Activated CD8-positive, alpha-beta memory T cell treated with anti-CD3 and anti-CD28 coated beads for 48 hours (primary cell): Measurements from ENCODE around the gene SLFN12L.
A peak's percentile ranks its signal among the peaks of the same experiment; 100 is the strongest.
"Not testable (repeated sequence)": the region's sequence is repeated elsewhere in the genome, so short reads cannot be mapped to it uniquely, and the experiment has no call there.

Source experiments
- DNase-seq, 3 experiments: peaks; one replicate each; pipeline ENCODE4 v3.0.0-alpha.2; 2020; ENCODE audit warnings: low read depth in 2 of 3, low spot score in 2 of 3

SLFN12L gene

DNA sequence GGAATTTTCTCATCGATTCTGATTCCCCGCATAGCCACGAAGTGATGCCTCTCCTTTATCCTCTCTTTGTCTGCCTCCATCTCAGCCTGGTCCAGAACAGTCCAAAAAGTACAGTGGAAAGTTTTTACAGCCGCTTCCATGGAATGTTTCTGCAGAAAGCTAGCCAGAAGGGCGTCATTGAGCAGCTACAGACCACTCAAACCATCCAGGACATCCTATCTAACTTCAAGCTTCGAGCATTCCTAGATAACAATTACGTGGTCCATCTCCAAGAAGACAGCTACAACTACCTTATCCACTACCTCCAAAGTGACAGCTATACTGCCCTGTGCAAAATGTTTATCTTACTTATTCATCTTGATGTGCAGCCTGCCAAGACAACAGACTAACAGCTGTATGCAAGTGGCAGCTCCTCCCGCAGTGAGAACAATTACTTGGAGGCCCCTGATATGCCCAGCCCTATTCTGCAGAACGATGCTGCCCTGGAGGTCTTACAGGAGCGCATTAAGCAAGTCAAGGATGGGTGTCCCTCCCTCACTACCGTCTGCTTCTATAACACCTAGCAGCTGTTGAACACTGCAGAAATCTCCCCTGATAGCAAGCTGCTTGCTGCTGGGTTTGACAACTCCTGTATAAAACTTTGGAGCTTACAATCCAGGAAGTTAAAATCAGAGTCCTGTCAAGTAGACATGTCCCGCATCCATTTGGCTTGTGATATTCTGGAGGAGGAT is 38.9 kb downstream of the SLFN12L start:
- no peak for DNase-seq

DNA sequence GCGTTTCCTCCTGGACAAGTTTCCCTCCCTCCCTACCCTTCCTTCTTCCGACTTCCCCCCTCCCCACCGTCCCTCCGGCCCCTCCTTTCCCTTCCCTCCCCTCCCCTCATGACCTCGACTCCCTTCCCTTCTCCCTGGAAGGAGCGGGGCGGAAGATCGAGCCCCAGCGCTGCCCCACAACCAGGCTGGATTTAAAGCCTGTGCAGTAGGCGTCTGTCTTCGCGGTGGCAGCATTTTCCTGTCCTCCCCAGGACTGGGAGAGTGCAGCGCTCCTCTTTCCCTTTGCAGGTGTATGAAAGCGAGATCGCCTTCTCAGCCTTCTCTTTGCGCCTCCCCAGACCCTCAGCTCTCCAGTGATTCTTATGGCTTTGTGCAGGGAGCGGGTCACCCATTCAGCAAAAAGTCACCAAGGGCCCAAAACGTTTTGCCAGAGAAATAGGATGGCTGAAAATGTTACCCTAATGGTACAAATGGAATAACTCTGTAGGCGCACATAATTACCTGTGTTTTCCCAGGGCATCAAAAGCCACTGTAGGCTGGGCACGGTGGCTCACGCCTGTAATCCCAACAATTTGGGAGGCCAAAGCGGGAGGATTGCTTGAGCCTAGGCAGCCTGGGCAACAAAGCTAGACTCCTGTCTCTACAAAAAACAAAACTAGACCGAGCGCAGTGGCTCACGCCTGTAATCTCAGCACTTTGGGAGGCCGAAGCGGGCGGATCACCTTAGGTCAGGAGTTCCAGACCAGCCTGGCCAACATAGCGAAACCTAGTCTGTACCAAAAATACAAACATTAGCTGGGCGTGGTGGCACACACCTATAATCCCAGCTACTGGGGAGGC is 40.8 kb downstream of the SLFN12L start:
- DNase-seq, result no peak

DNA sequence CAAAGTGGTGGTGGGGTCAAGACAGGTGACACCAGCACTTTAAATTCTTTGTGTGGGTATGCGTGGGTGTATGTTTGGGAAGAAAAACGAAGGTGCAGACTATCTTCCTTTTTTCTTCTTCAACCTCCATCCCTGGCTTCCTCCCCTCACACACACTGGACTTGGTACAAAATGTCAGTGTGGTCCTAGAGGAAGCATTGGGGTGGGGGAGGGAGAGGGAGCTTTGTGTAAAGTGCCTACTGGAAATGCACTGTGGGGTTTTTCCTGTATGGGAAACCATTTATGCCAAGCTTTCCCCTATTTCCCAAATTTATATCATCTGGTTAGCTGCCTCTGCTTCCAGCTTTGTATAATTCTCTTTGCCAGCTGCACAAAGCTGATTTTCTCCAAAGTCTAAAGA is 44.4 kb downstream of the SLFN12L start:
- no peak for DNase-seq

DNA sequence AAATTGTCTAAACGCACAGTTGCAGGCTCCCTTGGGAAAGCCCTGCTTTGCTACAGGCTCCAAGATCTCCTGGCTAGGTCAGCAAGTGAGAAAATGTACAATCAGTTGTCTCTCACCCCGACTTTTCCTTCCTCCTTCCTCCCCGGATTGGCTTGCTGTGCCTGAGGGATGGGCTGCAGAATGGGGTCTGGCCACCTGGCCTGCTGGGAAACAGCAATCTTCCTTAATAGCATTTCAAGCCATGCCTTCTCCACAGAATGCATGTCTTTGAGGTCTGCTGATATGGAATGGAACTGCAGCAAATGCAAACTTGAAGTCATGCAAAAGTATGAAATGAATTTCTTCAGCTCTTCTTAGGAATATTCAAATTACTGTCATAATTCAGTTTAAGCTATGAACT is 46.1 kb downstream of the SLFN12L start:
- DNase-seq, result no peak

DNA sequence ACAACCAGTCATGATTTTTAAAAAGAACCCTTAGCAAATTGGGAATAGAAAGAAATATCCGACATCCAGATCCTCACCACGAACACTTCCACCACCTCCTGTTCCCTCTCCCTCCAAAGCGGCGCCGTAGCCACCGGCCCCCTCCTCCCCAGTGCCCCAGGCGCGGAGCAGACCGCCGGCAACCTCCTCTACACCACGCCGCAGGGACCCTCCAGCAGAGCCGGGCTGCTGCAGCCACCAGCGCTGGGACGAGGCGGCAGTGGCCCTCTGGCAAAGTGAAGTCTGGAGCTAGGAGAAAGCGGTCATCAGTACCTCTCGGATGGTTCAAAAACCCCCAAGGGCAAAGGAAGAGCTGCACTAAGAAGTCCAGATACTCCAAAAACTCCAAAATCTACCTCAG is 47.5 kb downstream of the SLFN12L start:
- no peak for DNase-seq

DNA sequence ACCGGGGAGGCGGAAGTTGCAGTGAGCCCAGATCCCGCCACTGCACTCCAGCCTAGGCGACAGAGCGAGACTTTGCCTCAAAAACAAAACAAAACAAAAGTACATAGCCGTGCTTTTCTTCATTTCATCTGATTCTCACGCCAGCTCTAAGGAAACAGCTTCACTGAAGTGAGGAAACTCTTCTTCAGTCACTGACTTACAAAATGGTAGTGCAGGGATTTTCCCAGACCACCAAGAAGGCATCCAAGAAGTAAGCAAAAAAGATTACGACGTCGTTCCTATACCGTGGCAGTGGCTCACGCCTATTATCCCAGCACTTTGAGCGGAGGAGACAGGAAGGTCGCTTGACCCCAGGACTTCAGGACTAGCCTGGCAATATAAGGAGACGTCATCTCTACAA is 48.5 kb downstream of the SLFN12L start:
- DNase-seq, result no peak

DNA sequence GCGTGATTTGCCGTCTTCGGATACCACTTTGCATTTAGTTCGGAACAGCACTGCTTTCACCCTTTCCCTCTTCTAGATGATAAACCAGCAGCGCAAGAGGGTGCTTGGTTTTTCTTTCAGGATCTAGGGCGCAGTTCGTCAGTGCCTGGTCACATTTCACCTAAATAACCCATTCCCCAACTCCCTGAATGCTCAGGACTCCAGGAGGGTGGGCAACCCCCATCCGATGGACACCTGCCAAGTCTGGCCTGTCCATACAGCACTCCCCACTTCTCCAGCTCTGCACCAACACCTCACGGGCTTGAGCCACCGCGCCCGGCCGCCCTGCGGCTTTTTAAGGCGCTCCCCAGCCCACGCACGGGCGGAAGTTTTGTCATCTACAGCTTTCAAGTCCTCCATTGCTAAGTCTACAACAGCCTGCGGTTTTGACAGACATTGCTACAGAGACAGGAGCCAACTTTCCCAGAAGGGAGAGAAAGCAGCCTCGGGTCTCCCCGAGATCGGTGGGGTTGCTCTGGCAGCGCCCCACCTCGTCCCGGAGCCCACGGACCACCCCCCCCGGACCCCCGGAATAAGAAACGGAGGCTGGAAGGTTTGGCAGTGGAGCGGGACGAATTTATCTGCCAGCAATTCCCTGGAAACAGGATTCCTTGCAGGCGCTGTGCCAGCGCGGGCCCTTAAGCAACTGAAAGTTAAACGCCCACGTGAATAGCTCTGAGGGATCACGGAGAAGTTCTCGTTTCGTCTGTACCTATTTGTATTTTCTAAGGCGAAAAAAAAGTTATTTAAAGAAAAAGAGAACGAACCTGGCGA is 50.4 kb downstream of the SLFN12L start:
- DNase-seq, result peak; percentile 56 to 73 (median 71)

DNA sequence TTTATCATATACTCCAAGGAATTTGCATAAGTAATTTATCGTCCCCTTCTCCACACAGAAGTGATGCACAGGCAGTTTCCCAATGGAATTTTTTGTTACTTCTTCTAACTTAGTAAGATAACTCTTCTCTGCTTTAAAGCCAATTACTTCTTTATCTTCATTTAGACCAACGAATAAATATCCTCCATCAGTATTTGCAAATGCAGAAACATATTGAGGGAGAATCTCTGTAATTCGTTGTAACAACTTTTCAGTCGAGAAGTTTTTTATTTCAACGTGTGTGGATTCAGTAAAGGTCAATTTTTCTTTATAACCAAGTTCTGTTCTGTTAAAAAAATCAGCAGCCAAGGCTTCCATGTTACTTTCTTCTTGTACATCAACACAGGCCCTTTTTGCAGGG is 58.2 kb downstream of the SLFN12L start:
- DNase-seq, result no peak

DNA sequence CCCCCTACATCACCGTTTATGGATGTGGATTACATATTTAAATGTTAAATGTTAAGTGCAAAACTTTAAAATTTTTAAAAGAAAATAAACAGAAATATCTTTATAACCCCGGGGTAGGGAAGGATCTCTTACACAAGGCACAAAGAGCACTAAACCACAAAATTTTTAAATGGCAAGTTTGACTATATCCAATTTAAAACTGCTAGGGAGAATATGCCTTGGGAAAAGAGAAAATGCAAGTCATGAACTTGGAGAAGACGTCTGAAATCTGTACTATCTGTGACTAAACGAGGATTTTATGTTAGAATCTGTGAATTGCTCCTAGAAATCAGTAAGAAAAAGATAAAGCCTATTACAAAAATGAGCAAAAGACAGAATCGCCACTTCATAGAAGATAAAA is 60.2 kb downstream of the SLFN12L start:
- DNase-seq, result no peak

DNA sequence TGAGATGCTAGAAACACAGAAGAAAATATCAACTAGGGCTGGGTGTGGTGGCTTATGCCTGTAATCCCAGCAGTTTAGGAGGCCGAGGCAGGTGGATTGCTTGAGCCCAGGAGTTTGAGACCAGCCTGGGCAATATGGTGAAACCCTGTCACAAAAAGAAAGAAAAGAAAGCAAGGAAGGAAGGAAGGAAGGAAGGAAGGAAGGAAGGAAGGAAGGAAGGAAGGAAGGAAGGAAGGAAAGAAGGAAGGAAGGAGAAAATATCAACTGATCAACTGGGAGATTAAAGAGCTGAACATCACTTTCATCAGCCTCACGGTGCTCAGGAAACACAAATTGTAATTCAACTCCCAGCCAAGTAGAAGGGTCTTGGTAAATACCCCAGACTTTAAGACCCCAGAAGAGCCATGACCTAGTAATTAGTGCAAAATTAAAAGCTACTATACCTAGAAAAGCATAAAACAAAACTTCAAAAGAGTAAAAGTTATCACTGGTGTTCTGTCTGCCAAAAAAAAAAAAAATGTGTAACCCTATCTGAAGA is 61.1 kb downstream of the SLFN12L start:
- no peak for DNase-seq

DNA sequence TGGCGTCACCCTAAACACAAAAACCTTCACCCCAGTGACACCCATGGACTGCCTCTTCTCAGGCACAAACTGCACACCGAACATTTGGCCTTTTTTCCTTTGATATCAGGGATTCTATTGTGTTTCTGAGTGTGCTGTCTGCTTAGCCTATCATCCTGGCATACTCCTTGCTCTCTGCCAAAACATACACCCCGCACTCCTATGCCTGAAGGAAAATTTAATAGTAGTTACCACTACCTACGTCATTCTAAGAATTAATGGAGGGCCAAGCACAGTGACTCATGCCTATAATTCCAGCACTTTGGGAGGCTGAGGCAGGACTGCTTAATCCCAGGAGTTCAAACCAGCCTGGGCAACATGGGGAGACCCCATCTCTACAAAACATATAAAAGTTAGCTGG is 69.0 kb downstream of the SLFN12L start:
- DNase-seq, result no peak

DNA sequence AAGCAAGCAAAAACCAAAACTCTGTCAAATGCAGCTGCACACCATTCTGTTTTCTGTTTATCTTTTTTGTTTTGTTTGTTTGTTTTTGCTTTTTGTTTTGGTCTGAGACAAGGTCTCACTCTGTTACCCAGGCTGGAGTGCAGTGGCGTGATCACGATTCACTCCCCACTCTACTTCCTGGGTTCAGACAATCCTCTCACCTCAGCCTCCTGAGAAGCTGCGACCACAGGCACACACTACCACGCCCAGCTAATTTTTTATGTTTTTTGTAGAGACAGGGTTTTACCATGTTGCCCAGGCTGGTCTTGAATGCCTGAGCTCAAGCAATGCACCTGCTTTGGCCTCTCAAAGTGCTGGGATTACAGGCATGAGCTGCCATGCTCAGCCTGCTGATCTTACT is 69.7 kb downstream of the SLFN12L start:
- DNase-seq, result no peak

DNA sequence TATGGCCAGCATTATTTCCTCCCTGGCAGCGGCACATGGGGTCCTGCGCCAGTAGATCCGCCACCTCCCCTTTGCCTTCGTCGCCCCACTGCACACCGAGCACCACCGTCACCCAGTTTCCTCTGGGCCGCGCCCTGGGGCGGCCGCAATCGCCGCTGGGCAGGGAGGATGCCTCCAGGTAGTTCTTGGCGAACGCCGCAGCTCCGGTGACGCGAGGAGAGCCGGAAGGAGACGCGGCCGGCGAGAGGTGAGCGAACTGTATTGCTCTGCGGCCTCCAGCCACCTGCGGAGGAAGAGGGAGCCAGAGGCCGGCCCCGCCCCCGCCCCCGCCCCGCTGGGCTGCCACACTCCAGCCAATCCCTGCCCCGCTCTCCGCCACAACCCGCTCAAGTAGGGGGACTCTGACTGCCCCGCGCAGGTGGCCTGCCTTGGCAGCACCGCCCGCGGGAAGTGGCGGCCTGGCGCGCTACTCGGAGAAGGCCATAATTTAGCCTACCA is 77.1 kb downstream of the SLFN12L start:
- DNase-seq, result peak; percentile 16 to 27 (median 22)

DNA sequence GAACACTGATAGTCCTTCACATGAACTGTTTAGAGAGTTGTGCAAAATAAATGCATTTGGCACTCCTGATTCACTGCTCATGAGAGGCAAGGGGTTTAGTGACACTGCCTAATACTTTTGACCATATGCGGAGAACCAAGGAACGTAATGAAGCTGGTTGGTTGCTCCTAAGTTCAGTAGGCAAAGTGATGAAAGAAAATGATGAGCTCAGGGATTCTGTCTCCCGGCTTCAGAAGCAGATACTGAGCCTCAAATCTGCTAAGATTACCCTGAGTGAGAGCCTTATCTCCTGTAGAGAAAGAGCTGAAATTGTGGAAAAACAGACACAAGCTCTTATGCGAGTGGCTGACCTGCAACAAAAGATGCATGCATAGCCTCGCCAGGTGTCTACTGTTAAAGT is 83.4 kb downstream of the SLFN12L start:
- not testable (repeated sequence) for DNase-seq

DNA sequence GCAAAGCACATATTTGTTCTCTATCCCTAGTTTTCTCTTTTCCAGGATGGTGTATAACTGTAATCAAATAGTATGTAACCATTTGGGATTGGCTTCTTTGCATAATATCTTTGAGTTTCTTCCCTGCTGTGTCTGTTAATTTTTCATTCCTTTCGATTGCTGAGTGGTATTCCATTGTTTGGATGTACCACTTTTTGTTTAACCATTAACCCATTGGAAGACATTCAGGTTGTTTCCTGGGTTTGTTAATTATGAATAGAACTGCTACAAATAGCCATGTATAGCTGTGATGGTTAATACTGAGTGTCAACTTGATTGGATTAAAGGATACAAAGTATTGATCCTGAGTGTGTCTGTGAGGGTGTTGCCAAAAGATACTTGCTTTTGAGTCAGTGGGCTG is 84.3 kb downstream of the SLFN12L start:
- DNase-seq, result no peak

DNA sequence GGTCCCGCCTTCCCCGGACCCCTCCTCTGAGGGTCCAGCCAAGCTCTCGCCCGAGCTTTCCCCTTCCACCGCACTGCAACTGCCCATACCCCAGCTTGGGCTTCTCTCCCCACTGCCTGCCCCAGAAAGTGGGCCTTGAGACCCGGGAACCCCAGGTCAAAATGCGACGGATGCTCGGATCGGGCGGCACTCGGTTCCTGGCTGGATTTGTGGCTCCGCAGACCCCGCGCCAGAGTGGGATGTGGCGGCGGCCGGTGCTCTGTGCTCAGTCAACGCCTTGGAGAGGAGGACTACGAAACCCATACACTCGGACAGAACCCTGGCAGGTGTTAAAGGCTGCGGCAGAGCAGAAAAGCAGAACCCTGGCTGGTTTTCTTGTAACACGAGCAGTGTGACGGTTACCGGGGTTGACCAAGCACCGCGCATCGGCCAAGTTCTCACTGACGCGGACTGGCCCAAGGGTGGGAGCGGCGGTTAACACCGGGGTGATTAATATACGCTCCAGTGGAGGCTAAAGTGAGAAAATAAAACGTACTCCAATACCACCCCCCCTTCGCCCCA is 88.0 kb downstream of the SLFN12L start:
- DNase-seq, result no peak

DNA sequence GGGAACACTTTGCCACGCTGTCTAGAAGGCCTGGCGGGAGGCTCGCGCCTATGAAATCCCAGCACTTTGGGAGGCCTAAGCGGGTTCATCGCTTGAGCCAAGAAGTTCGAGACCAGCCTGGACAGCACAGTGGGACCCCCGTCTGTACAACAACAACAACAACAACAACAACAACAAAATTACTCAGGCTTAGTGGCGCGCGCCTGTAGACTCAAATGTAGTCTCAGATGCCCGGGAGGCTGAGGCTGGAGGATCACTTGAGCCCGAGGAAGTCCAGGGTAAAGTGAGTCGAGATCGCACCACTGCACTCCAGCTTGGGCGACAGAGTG is 88.6 kb downstream of the SLFN12L start:
- no peak for DNase-seq

DNA sequence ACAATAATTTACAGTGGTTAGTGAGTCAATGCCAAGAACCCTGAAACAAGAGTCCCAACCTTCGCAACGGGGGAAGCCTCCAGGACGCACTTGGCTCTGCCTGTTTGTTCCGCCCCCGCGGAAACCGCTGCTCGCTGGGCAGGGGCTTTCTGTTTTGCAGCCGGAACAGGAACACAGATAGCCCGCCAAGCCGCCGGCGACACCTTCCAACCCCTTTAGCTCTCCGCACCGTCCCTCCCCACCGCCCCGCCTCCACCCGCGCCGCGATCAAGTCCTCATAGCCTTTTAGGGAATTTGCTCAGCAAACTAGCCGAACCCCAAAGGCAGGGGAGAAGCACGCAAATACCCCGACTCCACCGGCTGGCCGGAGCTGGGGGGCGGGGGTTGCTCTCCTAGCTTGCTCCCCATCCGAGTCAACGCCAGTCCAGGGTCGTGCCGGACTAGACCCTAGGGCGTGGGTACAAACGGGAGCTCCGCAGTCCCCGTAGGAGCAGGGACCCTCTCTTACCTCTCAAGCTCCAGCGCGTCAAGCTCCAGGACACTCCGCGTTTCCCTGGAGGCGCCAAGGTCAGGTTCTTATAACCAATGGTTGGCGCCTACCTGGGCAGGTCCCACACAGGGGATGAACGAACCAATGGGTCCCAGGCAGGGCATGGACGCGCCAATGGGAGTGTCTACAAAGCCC is 89.1 kb downstream of the SLFN12L start, which contains the start of gene SLFN13:
SLFN13 (minus strand) TSS at position 553 of the 685 bp plus-strand sequence. CDS start 3,086 bp downstream, outside the sequence.
- DNase-seq, result peak; percentile 79 to 91 (median 89)

DNA sequence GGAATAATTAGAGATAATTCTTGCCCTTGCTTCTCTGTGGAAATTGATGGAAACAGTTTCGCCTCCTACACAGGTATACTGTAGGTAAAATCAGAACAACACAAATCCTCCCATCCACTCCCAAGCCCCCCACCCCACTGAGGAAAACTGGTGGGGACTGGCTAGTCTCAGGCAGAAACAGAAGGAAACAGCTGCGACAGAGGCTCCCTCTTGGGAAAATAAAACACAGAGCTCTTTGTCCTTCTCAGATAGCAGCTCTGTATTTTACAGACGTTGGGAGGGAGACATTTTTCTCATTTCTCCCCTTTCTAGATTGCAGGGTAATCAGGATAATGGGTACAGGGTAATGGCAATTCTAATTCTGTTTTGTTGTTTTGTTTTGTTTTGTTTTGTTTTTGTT is 90.0 kb downstream of the SLFN12L start:
- DNase-seq, result no peak

DNA sequence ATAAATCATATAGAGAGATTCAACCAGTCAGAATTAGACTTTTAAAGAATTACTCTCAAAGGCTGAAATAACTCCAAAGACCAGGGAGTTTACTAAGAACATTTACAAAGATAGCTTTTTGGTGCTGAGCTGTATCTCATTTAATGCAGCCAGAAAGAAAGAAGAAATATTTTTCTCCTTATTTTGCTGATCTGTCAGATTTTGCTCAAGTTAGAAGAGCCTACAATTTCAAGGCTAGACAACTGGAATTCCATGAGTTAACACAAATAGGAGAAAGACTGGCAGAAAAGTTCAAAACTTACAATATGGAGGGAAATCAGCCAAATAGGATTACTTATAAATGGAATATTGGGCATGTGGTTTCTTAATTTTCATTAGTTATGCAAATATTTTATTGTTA is 99.0 kb downstream of the SLFN12L start:
- no peak for DNase-seq
